GM12864 (cell line): ENCODE results near the gene DLGAP4.
A peak's percentile ranks its signal among the peaks of the same experiment; 100 is the strongest.
"Not testable (repeated sequence)": the region's sequence is repeated elsewhere in the genome, so short reads cannot be mapped to it uniquely, and the experiment has no call there.

Source experiments
- DNase-seq: peaks from one replicate; pipeline ENCODE4 v3.0.0-alpha.2; 2011; ENCODE audit warnings: low read depth
- H3K4me3 ChIP-seq: 2 replicates; pipeline ENCODE4 v1.5.1; 2011; ENCODE audit warnings: mild to moderate bottlenecking, low read depth, low read length, control low read depth
- CTCF ChIP-seq: IDR thresholded peaks from 2 replicates; pipeline ENCODE4 v1.5.1; 2011; ENCODE audit warnings: low read depth, mild to moderate bottlenecking, moderate library complexity, low read length, control low read depth, inconsistent platforms; ENCODE audit errors: missing control alignments

The DLGAP4 gene

GRCh38 chr20:36563374-36563773 is 257.2 kb downstream of the DLGAP4 start:
- DNase-seq = no peak
- no peak for TF ChIP-seq CTCF
- H3K4me3 ChIP-seq = no peak overlapping the region

- DNase-seq, H3K4me3 ChIP-seq: not testable (repeated sequence)
These were observed 258.1 kb downstream of the DLGAP4 start for GRCh38 chr20:36564078-36564725.

- not testable (repeated sequence) for DNase-seq, H3K4me3 ChIP-seq
These were observed 258.6 kb downstream of the DLGAP4 start for GRCh38 chr20:36564726-36565121.

- no peak for TF ChIP-seq CTCF
- DNase-seq = no peak
- no peak overlapping the region for H3K4me3 ChIP-seq
These were observed 259.4 kb downstream of the DLGAP4 start for GRCh38 chr20:36565520-36565919.

GRCh38 chr20:36569847-36570429 is 263.8 kb downstream of the DLGAP4 start:
- TF ChIP-seq CTCF = no peak
- no peak for DNase-seq
- no peak overlapping the region for H3K4me3 ChIP-seq

DNA sequence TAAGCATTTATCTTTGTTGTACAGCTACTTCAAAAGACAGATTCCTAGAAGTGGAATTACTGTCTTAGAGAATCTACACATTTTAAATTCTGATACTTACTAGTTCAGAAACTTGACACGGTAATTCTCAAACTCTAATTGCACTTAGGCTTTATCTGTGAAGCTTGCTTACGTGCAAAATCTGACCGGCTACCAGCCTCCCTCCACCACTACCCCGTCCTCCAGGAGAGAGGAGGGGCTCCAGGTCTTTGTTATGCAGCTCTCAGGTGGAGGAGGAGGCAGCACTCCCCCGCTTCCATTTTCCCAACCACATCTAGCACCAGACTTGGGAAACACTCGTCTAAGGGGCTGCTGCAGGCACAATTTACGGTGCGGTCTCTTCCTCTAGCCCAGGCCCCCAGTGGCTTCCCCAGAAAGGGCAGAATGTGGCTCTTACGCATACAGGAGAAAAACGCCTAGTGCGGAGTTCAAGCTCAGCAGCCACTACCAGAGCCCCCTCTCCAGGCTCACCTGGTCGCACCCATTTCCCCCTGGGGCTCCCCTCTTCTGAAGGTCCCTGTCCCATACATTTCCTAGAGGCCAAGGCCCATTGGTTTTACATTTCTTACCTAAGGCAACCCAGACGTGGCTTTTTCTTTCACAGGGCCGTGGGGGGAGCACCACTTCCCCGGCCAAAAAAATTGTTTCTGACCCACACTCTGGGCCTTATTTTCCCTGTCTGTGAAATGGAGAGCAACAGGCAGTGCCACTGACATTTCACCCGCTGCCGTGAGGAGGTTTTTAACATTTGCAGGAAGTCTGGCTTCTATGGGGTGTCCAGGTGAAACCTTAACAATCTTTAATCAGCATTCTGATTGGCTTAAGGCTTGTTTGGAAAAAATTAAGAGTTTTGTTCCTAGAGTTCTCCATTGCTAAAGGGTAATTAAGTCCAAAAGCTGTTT is 265.7 kb downstream of the DLGAP4 start:
- TF ChIP-seq CTCF = no peak
- peak overlapping the region; percentile 52; the same call in 1 of the 2 replicates for H3K4me3 ChIP-seq
- DNase-seq = no peak

DNA sequence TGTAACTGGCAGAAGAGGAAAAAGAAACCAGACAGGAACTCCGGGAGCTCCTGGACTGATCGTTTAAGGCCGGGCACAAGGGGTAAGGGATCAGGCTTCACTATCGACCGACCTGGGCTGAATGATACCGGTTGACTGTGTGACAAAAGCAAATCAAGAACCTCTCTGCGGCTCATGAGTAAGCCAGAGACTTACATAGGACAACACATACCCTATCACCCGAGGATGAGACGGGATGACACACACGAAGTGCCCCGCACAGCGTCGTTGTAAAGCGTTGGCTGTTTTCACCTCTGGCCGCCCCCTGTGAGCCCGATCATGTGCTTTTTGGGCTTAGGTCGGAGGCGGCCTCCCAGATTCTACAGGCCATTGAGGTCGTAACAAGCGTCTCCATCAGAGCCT is 266.6 kb downstream of the DLGAP4 start:
- no peak for DNase-seq
- H3K4me3 ChIP-seq = peak overlapping the region; percentile 52

More for the DNA sequence above, 266.6 kb downstream of the DLGAP4 start:
- TF ChIP-seq CTCF = no peak
